Esophagus (tissue), 2 donors: ENCODE measurements around the gene CALCOCO2. TPM values are rescaled to one million over a fixed set of nuclear protein-coding genes. Genes with fewer than 3 reads are reported as not detected.
A peak's percentile ranks its signal among the peaks of the same experiment; 100 is the strongest.
"Not testable (repeated sequence)": the region's sequence is repeated elsewhere in the genome, so short reads cannot be mapped to it uniquely, and the experiment has no call there.

Experiments used
- H3K27ac ChIP-seq, 2 donors: one replicate each; pipeline ENCODE4 v1.5.1; 2013; ENCODE audit warnings: low read depth in 2 of 2, mild to moderate bottlenecking in 2 of 2, inconsistent platforms in 1 of 2, low read length in 1 of 2, moderate library complexity in 1 of 2
- H3K27me3 ChIP-seq, 2 donors: one replicate each; pipeline ENCODE4 v1.6.1; 2013; ENCODE audit warnings: low read length in 2 of 2, control low read depth in 1 of 2, mild to moderate bottlenecking in 1 of 2; ENCODE audit not compliant: insufficient read depth in 2 of 2, control insufficient read depth in 1 of 2
- H3K36me3 ChIP-seq, 2 donors: one replicate each; pipeline ENCODE4 v1.6.1; 2013; ENCODE audit warnings: low read length in 1 of 2; ENCODE audit not compliant: control insufficient read depth in 2 of 2, insufficient read depth in 2 of 2
- H3K4me1 ChIP-seq, 2 donors: one replicate each; pipeline ENCODE4 v1.6.1; 2013; ENCODE audit warnings: low read length in 1 of 2; ENCODE audit not compliant: control insufficient read depth in 2 of 2, insufficient read depth in 2 of 2
- H3K4me3 ChIP-seq, 2 donors: one replicate each; pipeline ENCODE4 v1.5.1; 2013; ENCODE audit warnings: low read length in 2 of 2, mild to moderate bottlenecking in 2 of 2, low read depth in 1 of 2, moderate library complexity in 1 of 2
- H3K9me3 ChIP-seq, 2 donors: one replicate each; pipeline ENCODE4 v1.6.1; 2013; ENCODE audit warnings: mild to moderate bottlenecking in 2 of 2, low read depth in 1 of 2, low read length in 1 of 2, moderate library complexity in 1 of 2; ENCODE audit not compliant: control insufficient read depth in 2 of 2, insufficient read depth in 1 of 2
- WGBS, 2 donors: extraction: QIAGEN DNeasy Blood & Tissue Kit; methylation state at CpG; one replicate each; pipeline ENCODE4 v1.1.7; 2013; 5-methylcytosine and 5-hydroxymethylcytosine counted together
- polyA plus RNA-seq, 2 donors: library from polyadenylated mRNA; stranded (reverse); fragments of 200-250 nt; gene quantifications; one replicate each; pipeline ENCODE4 v1.2.3, GENCODE V29; 2013
- donor health status: healthy with polysubstance abuse.
- donor health status: Bipolar disorder and iron deficiency.

The CALCOCO2 gene
- polyA plus RNA-seq, 2 donors: 38.8 to 57.5 TPM

GRCh38 chr17:48819466-48819865 lies 11.4 kb upstream of the CALCOCO2 start:
- WGBS, 2 donors: 77 to 81% methylated on average over 11 of the region's 11 CpGs
- no peaks in the 10 kb centered on the region for H3K27me3 ChIP-seq
- H3K36me3 ChIP-seq: no peaks in the 10 kb centered on the region
- H3K4me1 ChIP-seq: peaks cover 0 to 5% of the 10 kb centered on the region in 2 donors
- H3K9me3 ChIP-seq: no peaks in the 10 kb centered on the region
- no peak overlapping the region for H3K4me3 ChIP-seq
- H3K27ac ChIP-seq: no peak overlapping the region

- not testable (repeated sequence) for H3K4me1 ChIP-seq, H3K27ac ChIP-seq, H3K36me3 ChIP-seq, H3K9me3 ChIP-seq, H3K27me3 ChIP-seq, H3K4me3 ChIP-seq
- WGBS, 2 donors: 66% methylated on average over 6 of the region's 6 CpGs
These were observed 9.9 kb upstream of the CALCOCO2 start for GRCh38 chr17:48820936-48821335.

DNA sequence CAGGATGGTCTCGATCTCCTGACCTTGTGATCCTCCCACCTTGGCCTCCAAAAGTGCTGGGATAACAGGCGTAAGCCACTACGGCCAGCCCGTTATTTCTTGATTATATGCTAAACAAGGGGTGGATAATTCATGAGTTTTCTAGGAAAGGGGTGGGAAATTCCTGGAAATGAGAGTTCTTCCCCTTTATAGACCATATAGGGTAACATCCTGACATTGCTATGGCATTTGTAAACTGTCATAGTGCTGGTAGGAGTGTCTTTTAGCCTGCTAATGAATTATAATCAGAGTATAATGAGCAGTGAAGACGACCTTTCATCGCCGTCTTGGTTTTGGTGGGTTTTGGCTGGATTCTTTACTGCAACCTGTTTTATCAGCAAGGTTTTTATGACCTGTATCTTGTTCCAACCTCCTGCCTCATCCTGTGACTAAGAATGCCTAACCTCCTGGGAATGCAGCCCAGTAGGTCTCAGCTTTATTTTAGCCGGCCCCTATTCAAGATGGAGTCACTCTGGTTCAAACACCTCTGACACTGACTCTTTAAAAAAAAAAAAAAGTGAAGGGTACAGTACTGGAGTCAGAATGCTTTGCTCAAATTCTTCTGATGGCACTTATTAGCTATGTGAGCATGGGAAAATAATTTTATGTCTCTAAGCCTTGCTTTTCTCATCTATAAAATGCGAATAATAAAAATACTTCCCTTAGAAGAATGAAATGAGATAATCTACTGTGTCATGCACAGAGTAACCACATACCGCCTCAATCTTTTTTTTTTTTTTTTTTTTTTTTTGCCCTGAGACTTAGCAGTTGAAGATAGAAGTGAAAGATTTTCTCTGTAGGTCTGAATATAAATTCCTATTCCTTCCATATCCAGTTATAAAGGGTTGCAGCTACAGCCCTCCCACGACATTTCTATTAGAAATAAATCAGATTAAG lies 5.1 kb upstream of the CALCOCO2 start:
- H3K27me3 ChIP-seq: no peaks in the 10 kb centered on the region
- no peaks in the 10 kb centered on the region for H3K36me3 ChIP-seq
- no peak overlapping the region for H3K4me3 ChIP-seq
- WGBS, 2 donors: 79% methylated on average over 11 of the region's 11 CpGs
- no peaks in the 10 kb centered on the region for H3K4me1 ChIP-seq
- H3K27ac ChIP-seq: no peak overlapping the region
- no peaks in the 10 kb centered on the region for H3K9me3 ChIP-seq

DNA sequence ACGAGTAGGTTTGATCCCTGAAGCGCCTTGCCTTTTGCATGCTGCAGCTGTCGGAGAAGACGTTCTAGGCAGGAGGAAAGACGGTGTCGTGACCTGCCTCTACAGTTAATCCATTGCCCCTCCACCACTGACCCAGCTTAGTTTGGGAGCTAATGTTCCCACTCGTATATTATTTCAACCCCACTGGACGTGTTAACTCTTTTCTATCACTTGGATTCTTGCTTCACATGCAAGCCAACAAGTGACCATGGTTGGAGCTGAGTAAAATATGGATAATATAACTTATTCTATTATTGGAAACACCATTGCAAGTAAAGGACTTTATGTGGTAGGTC lies 681 bp downstream of the CALCOCO2 start:
- Histone ChIP-seq H3K9me3 (no peaks in the 10 kb centered on the region), H3K4me3 (peak overlapping the region; percentile 77 to 88), H3K36me3 (no peaks in the 10 kb centered on the region), H3K4me1 (peaks cover 2 to 5% of the 10 kb centered on the region in 2 donors), H3K27me3 (no peaks in the 10 kb centered on the region), H3K27ac (peak overlapping the region; percentile 93 to 94)
- WGBS, 2 donors: 1% methylated on average over 8 of the region's 8 CpGs

- Histone ChIP-seq H3K9me3 (no peaks in the 10 kb centered on the region), H3K27me3 (no peaks in the 10 kb centered on the region), H3K36me3 (no peaks in the 10 kb centered on the region), H3K27ac (no peak overlapping the region), H3K4me1 (peaks cover 2 to 10% of the 10 kb centered on the region in 2 donors), H3K4me3 (no peak overlapping the region)
- 69 to 80% methylated on average over 2 of the region's 2 CpGs for WGBS, 2 donors
These were observed 4.1 kb downstream of the CALCOCO2 start for GRCh38 chr17:48834973-48835372.

DNA sequence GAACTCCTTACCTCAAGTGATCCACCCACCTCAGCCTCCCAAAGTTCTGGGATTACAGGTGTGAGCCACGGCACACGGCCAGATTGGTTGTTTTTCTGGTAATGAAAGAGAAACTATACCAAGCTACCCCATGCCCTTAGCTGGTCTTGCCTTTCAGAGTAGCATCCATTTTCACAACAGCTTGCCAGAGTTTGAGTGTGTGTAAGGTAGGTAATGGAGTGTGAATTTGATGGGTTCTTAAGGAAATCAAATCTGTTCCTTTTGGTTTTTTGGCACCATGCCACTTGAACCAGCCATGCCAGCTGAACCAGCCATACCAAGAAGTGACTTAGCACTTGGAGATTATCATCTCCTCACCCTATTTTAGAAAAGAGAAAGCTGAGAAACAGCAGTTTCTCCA lies 5.1 kb downstream of the CALCOCO2 start:
- Histone ChIP-seq H3K27ac (no peak overlapping the region), H3K9me3 (no peaks in the 10 kb centered on the region), H3K4me1 (peaks cover 2 to 12% of the 10 kb centered on the region in 2 donors)

GRCh38 chr17:48837458-48837857 lies 6.6 kb downstream of the CALCOCO2 start:
- H3K4me3 ChIP-seq, H3K27ac ChIP-seq, H3K9me3 ChIP-seq, H3K36me3 ChIP-seq, H3K27me3 ChIP-seq: not testable (repeated sequence)
- 79 to 84% methylated on average over 4 of the region's 4 CpGs for WGBS, 2 donors
- peaks cover 1 to 12% of the 10 kb centered on the region in 2 donors for H3K4me1 ChIP-seq

More for the DNA sequence above, 5.1 kb downstream of the CALCOCO2 start:
- Histone ChIP-seq H3K4me3 (no peak overlapping the region), H3K36me3 (no peaks in the 10 kb centered on the region), H3K27me3 (no peaks in the 10 kb centered on the region)
- 71 to 78% methylated on average over 2 of the region's 2 CpGs for WGBS, 2 donors

GRCh38 chr17:48840441-48840840 lies 9.6 kb downstream of the CALCOCO2 start:
- Histone ChIP-seq H3K27me3 (no peaks in the 10 kb centered on the region), H3K36me3 (peaks cover 0 to 3% of the 10 kb centered on the region in 2 donors), H3K27ac (peak overlapping the region in 1 of 2 donors; percentile 85), H3K4me3 (no peak overlapping the region), H3K9me3 (no peaks in the 10 kb centered on the region), H3K4me1 (peaks cover 0 to 10% of the 10 kb centered on the region in 2 donors)
- 64 to 65% methylated on average over 3 of the region's 3 CpGs for WGBS, 2 donors

DNA sequence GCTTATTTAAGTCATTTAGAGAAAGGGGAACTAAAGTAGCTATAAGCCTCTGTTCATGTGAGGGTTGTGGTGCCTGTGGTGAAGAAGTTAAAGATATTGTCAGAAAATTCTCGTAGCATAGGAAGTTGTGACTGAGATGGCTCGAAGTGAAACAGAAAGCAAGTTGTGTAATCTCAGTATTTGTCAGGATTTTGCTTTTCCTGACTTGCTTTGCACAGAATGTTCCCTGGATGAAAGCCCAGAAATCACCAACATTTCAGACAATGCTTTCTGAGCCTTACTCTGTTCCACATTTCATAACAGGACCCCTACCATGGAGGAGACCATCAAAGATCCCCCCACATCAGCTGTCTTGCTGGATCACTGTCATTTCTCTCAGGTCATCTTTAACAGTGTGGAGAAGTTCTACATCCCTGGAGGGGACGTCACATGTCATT lies 10.6 kb downstream of the CALCOCO2 start:
- Histone ChIP-seq H3K36me3 (peaks cover 0 to 3% of the 10 kb centered on the region in 2 donors), H3K4me3 (peak overlapping the region in 1 of 2 donors; percentile 19), H3K9me3 (no peaks in the 10 kb centered on the region), H3K27ac (peak overlapping the region; percentile 85), H3K4me1 (peaks cover 0 to 6% of the 10 kb centered on the region in 2 donors), H3K27me3 (no peaks in the 10 kb centered on the region)
- WGBS, 2 donors: 6 to 15% methylated on average over 3 of the region's 3 CpGs

GRCh38 chr17:48842746-48843145 lies 11.9 kb downstream of the CALCOCO2 start:
- 81 to 89% methylated on average over 3 of the region's 3 CpGs for WGBS, 2 donors
- H3K36me3 ChIP-seq: peaks cover 0 to 3% of the 10 kb centered on the region in 2 donors
- peak overlapping the region in 1 of 2 donors; percentile 34 for H3K27ac ChIP-seq
- H3K9me3 ChIP-seq: no peaks in the 10 kb centered on the region
- no peak overlapping the region for H3K4me3 ChIP-seq
- no peaks in the 10 kb centered on the region for H3K27me3 ChIP-seq
- peaks cover 0 to 3% of the 10 kb centered on the region in 2 donors for H3K4me1 ChIP-seq
